ENCODE data around the gene TXNDC15. TPM values are rescaled to one million over a fixed set of nuclear protein-coding genes. Genes with fewer than 3 reads are reported as not detected.

Gene TXNDC15
- total RNA-seq, 1 experiment from 2014 or later, result 19.5 TPM

- no peak overlapping the region for H3K27ac ChIP-seq
- no TSS peak for BruUV-seq (replicated peaks)
- H3K36me3 ChIP-seq (ENCODE audit: low read depth), result no peaks in the 10 kb centered on the region
- TF ChIP-seq CTCF (conservative IDR thresholded peaks at IDR 0.05) (no peak), EZH2 (IDR thresholded peaks at IDR 0.05; ENCODE audit: low read depth) (no peak)
- H3K9me3 ChIP-seq (ENCODE audit: insufficient read depth, low read depth), result no peaks in the 10 kb centered on the region
- H2AFZ ChIP-seq, result no peak overlapping the region
- H3K4me2 ChIP-seq, result no peak overlapping the region
- CTCF ChIA-PET, result no interaction called here
- no peak for DNase-seq
- no peaks in the 10 kb centered on the region; the same call in 1 of the 2 replicates for H3K9me2 ChIP-seq (ENCODE audit: insufficient read depth)
- no peaks in the 10 kb centered on the region for H4K20me1 ChIP-seq (ENCODE audit: insufficient read depth)
- H3K4me3 ChIP-seq, result no peak overlapping the region
- H3K27me3 ChIP-seq (ENCODE audit: insufficient read depth, low read depth), result no peaks in the 10 kb centered on the region
- H3K79me2 ChIP-seq (ENCODE audit: low read depth), result no peaks in the 10 kb centered on the region
- POLR2A ChIA-PET (ENCODE audit: unreplicated experiment), result interaction anchor here (0.6 kb wide), 1 partner anchor 739 kb away, joined by 5 read pairs; no protein-coding TSS in a partner anchor
- no peaks in the 10 kb centered on the region for H3K4me1 ChIP-seq (replicated peaks; ENCODE audit: insufficient read depth)
- peaks cover 19% of the 10 kb centered on the region; the same call in 1 of the 2 replicates for H3F3A ChIP-seq (ENCODE audit: insufficient read depth, low read depth)
- intact Hi-C loops (cut with micrococcal nuclease; ENCODE audit: unreplicated experiment), result no loop called here
Observed at GRCh38 chr5:134864707-134865106, 9.5 kb upstream of the TXNDC15 start.

GRCh38 chr5:134873494-134873893 is 677 bp upstream of the TXNDC15 start:
- BruUV-seq (replicated peaks), result no TSS peak
- H3K4me2 ChIP-seq, result peak overlapping the region; percentile 95
- TF ChIP-seq EZH2 (IDR thresholded peaks at IDR 0.05; ENCODE audit: low read depth) (no peak), CTCF (conservative IDR thresholded peaks at IDR 0.05) (no peak)
- 0 out of 2 replicates have a peak, but pooled peaks cover 2% of the 10 kb centered on the region for H3K36me3 ChIP-seq (ENCODE audit: low read depth)
- H3F3A ChIP-seq (ENCODE audit: insufficient read depth, low read depth), result peaks cover 9% of the 10 kb centered on the region; the same call in 1 of the 2 replicates
- no peak for DNase-seq
- H3K4me3 ChIP-seq, result peak overlapping the region; percentile 85; the same call in 1 of the 2 replicates
- no peaks in the 10 kb centered on the region for H3K9me3 ChIP-seq (ENCODE audit: insufficient read depth, low read depth)
- H3K27ac ChIP-seq, result no peak overlapping the region
- no peaks in the 10 kb centered on the region for H3K27me3 ChIP-seq (ENCODE audit: insufficient read depth, low read depth)
- intact Hi-C loops (cut with micrococcal nuclease; ENCODE audit: unreplicated experiment), result no loop called here
- 0 out of 2 replicates have a peak, but pooled peaks cover 8% of the 10 kb centered on the region for H3K4me1 ChIP-seq (replicated peaks; ENCODE audit: insufficient read depth)
- peak overlapping the region; percentile 99 for H2AFZ ChIP-seq
- H4K20me1 ChIP-seq (ENCODE audit: insufficient read depth), result no peaks in the 10 kb centered on the region
- H3K9me2 ChIP-seq (ENCODE audit: insufficient read depth), result no peaks in the 10 kb centered on the region
- ChIA-PET CTCF (no interaction called here), POLR2A (ENCODE audit: unreplicated experiment) (no interaction called here)
- peaks cover 8% of the 10 kb centered on the region; the same call in 1 of the 2 replicates for H3K79me2 ChIP-seq (ENCODE audit: low read depth)

DNA sequence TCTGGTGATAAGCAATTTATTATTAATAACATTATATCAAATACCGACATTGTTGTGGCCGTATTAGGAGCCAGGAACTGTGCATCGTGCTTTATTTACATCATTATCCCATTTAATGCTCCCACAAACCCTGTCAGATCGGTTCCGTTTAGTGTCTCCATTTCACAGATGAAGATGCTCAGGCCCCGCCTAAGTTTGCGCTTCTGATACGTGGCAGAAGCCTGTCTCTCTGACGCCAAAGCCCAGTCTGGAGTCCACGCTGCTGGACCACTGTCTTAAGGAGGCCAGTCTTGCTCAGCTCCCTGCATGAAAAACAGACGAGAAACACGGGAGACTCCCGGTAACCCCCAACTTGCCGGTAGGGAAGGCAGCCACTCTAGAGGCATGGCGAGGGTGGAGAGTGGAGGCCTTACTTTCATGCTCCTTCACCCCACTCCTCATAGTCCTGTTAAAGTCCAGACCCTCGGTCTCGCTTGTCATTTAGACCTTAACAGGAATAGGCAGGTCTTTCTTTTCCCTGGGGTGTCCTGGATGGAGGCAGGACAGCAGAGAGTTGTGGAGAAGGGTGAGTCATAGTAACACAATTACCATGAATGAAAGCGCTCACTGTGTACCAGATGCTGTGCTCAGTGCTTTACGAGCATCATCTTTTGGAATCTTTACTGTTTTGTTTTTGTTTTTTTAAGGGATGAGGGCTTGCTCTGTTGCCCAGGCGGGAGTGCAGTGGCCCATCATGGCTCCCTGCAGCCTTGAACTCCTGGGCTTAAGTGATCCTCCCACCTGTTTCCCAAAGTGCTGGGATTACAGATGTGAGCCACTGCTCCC is 872 bp downstream of the TXNDC15 start:
- TF ChIP-seq CTCF (conservative IDR thresholded peaks at IDR 0.05) (no peak), EZH2 (IDR thresholded peaks at IDR 0.05; ENCODE audit: low read depth) (no peak)
- peaks cover 1% of the 10 kb centered on the region; the same call in 1 of the 2 replicates for H3F3A ChIP-seq (ENCODE audit: insufficient read depth, low read depth)
- peak overlapping the region; percentile 95 for H3K4me2 ChIP-seq
- H2AFZ ChIP-seq, result peak overlapping the region; percentile 99
- BruUV-seq (replicated peaks), result no TSS peak
- H3K79me2 ChIP-seq (ENCODE audit: low read depth), result peaks cover 8% of the 10 kb centered on the region; the same call in 1 of the 2 replicates
- H3K9me2 ChIP-seq (ENCODE audit: insufficient read depth), result no peaks in the 10 kb centered on the region
- intact Hi-C loops (cut with micrococcal nuclease; ENCODE audit: unreplicated experiment), result loop anchor here (1.0 to 2.0 kb wide), 2 partner anchors 30 kb away; partner anchors contain the start of genes C5orf24 and PCBD2
- ChIA-PET POLR2A (ENCODE audit: unreplicated experiment) (interaction anchor here (0.5 kb wide), 1 partner anchor 13 kb away, joined by 7 read pairs; no protein-coding TSS in a partner anchor), CTCF (no interaction called here)
- peak; percentile 14 to 48 for DNase-seq
- 0 out of 2 replicates have a peak, but pooled peaks cover 8% of the 10 kb centered on the region for H3K4me1 ChIP-seq (replicated peaks; ENCODE audit: insufficient read depth)
- H4K20me1 ChIP-seq (ENCODE audit: insufficient read depth), result no peaks in the 10 kb centered on the region
- peak overlapping the region; percentile 42 for H3K27ac ChIP-seq
- 0 out of 2 replicates have a peak, but pooled peaks cover 2% of the 10 kb centered on the region for H3K36me3 ChIP-seq (ENCODE audit: low read depth)
- no peaks in the 10 kb centered on the region for H3K9me3 ChIP-seq (ENCODE audit: insufficient read depth, low read depth)
- peak overlapping the region; percentile 85 for H3K4me3 ChIP-seq
- no peaks in the 10 kb centered on the region for H3K27me3 ChIP-seq (ENCODE audit: insufficient read depth, low read depth)

All from PC-9 (cell line).